Lower leg skin (tissue), 4 donors: ENCODE results near the gene FOXP3. TPM values are rescaled to one million over a fixed set of nuclear protein-coding genes. Genes with fewer than 3 reads are reported as not detected.

Source experiments
- DNase-seq, 2 donors: peaks; one replicate each; pipeline ENCODE4 v3.0.0-alpha.2; 2019; ENCODE audit warnings: low spot score in 2 of 2
- H3K4me3 ChIP-seq: fragments of 200-600 bp; sonication (generic); 2 replicates; pipeline ENCODE4 v1.5.1; 2017; ENCODE audit warnings: mild to moderate bottlenecking, low read depth; ENCODE audit not compliant: poor library complexity, severe bottlenecking
- POLR2A ChIP-seq, 2 donors: fragments of 450-650 bp; IDR thresholded peaks; one replicate each; pipeline ENCODE4 v1.6.1; 2016 to 2017; ENCODE audit warnings: antibody characterized with exemption in 2 of 2, mild to moderate bottlenecking in 1 of 2, moderate library complexity in 1 of 2
- WGBS, 2 donors: methylation state at CpG; one replicate each; pipeline ENCODE4 v1.1.5; 2018; 5-methylcytosine and 5-hydroxymethylcytosine counted together
- intact Hi-C: fragments of 100-400 bp; cut with DNase I; formaldehyde crosslinking; loops from one replicate; pipeline ENCODE4 v1.15.0; 2023; ENCODE audit warnings: low total_unique reads
- total RNA-seq, 4 donors: library from RNA; depleted of rRNA; stranded (reverse); fragments of >200 nt; gene quantifications; one replicate each; pipeline ENCODE4 v1.1.0, GENCODE V29; 2016
- TF ChIP-seq, protein P1 (sequence below), 3 donors: fragments of 450-650 bp; IDR thresholded peaks; one replicate each; pipeline ENCODE4 v1.5.1; 2016; ENCODE audit warnings: antibody characterized with exemption in 3 of 3, mild to moderate bottlenecking in 3 of 3, moderate library complexity in 2 of 3

The FOXP3 gene
- total RNA-seq, 4 donors from 2014 or later, result 0.69 to 1.1 (median 0.92) TPM

DNA sequence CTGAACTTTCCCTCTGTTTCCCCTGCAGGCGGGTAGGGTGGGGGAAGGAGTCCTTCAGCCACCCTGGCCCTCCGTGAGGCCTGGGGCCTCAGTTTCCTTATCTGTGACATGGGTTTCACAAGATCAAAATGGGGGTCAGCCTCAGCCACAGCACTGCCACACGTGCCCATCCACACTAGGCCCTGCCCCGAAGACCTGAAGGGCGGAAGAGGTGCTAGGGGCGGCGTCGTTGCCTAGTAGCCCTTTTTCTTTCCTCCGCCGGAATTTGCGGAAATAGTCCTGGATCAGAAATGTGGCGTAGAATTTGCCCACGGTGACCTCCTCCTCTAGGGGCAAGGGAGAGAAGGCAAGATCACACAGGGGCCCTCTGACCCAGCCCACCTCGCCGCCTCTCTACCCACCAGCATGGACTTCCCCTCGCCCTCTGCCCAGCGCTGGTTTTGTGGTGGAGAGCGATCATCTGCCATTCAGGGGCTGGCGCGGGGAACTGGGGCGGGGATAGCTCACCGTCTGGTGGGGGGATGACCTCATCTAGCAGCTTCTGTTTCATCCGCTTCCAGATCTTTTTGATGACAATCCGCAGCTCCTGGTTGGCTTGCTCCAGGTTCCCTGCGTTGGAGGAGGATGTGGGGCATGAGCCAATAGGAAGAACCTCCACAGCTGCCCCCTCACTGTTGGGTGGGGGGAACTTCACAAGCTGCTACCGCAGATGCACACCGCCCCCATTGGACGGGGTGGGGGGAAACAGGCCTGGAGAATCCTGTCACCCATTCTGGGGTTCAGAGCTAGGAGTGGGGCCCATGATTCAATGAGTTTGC, 54.9 kb downstream of the FOXP3 start:
- H3K4me3 ChIP-seq, result no peak overlapping the region
- TF ChIP-seq, protein P1, sequence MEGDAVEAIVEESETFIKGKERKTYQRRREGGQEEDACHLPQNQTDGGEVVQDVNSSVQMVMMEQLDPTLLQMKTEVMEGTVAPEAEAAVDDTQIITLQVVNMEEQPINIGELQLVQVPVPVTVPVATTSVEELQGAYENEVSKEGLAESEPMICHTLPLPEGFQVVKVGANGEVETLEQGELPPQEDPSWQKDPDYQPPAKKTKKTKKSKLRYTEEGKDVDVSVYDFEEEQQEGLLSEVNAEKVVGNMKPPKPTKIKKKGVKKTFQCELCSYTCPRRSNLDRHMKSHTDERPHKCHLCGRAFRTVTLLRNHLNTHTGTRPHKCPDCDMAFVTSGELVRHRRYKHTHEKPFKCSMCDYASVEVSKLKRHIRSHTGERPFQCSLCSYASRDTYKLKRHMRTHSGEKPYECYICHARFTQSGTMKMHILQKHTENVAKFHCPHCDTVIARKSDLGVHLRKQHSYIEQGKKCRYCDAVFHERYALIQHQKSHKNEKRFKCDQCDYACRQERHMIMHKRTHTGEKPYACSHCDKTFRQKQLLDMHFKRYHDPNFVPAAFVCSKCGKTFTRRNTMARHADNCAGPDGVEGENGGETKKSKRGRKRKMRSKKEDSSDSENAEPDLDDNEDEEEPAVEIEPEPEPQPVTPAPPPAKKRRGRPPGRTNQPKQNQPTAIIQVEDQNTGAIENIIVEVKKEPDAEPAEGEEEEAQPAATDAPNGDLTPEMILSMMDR (IDR thresholded peaks at IDR 0.05), result no peak
- no peak for TF ChIP-seq POLR2A (IDR thresholded peaks at IDR 0.05)
- WGBS, 2 donors, result 44 to 72% methylated on average over 2 to 28 of the region's 28 CpGs
- DNase-seq, result no peak
- intact Hi-C loops, result no loop called here

DNA sequence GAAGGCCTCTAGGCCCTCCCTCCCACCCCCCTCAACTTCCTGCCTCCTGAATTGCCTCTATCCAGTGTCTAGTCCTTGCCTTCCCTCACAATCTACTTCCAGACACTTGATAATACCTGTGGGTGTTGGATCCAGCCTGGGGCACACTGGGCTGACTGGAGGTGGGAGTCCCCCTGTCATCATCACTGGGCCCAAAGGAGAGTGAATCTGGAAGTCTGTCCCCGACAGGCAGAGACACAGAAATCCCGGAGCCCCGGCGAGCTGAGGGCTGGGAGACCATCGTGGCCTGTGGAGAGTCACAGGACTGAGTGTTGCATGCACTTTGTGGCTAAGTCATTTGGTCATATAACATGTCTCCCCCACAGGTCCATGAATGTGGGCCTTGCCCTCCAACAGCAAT, 56.1 kb downstream of the FOXP3 start:
- TF ChIP-seq, protein P1 (IDR thresholded peaks at IDR 0.05), result no peak
- no peak for TF ChIP-seq POLR2A (IDR thresholded peaks at IDR 0.05)
- no peak for DNase-seq
- H3K4me3 ChIP-seq, result no peak overlapping the region
- WGBS, 2 donors, result 94 to 97% methylated on average over 5 of the region's 5 CpGs
- intact Hi-C loops, result no loop called here

DNA sequence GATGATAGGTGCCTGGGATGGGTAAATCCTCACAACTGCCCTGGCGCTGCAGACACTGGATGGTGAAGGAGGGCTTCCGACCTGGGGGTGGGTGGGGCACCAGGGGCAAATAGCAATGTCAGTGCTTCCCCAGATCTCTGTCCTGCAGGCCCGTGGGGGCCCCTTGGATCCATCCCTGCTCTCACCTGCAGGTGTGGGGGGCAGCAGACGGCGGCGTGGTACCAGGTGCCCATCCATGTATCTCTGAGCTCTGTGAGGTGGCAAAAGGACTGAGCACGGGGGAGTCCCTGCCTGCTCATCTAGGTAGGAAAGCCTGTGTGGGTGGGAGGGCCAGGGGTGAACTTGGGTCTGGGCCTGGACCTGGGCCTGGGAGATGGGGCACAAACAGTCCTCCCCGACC, 58.0 kb downstream of the FOXP3 start:
- WGBS, 2 donors, result 84% methylated on average over 8 of the region's 8 CpGs; no CpG with 5 or more reads in 1 of the 2 donors
- intact Hi-C loops, result no loop called here
- H3K4me3 ChIP-seq, result no peak overlapping the region
- no peak for DNase-seq
- TF ChIP-seq, protein P1 (IDR thresholded peaks at IDR 0.05), result no peak
- no peak for TF ChIP-seq POLR2A (IDR thresholded peaks at IDR 0.05)

DNA sequence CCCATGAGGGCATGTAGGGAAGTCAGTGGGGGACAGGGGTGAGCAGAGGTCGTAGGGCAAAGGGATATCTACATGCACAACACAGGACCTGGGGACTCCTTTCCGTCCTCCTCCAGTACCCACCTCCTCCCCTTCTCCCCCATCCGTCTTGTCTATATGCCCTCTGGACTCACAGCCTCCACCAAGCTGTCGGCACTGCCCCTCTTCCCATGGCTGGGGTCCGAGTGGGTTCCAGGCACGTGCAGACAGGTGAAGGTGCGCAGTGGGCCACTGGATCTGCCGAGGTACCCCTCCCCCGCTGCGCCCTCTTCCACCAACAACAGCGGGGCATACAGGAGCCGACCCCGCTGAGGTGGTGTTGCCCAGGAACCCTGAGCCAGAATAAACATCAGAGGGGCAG, 59.1 kb downstream of the FOXP3 start:
- no peak overlapping the region for H3K4me3 ChIP-seq
- WGBS, 2 donors, result 75 to 80% methylated on average over 11 to 13 of the region's 13 CpGs
- intact Hi-C loops, result no loop called here
- TF ChIP-seq, protein P1 (IDR thresholded peaks at IDR 0.05), result no peak
- no peak for TF ChIP-seq POLR2A (IDR thresholded peaks at IDR 0.05)
- no peak for DNase-seq

DNA sequence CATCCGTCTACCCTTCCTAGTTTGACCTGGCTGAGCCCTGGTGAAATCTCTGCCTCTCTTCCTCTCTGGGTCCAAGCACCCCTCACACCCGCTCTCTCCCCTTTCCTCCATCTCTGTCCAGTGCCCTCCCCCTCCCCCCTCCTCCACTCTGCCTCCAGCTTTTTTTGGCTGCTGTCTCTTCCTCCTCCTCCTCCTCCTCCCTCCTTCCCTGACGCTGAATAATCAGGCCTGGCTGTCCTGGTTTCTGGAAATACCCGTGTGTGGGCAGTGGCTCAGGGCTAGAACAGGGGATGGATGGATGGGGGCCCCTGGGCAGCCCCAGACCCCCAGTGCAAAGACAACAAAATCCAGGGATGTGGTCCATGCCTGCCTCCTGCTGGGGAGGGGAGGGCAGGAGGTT, 59.8 kb downstream of the FOXP3 start:
- DNase-seq, result no peak
- 39 to 40% methylated on average over 4 of the region's 4 CpGs for WGBS, 2 donors
- intact Hi-C loops, result no loop called here
- no peak for TF ChIP-seq POLR2A (IDR thresholded peaks at IDR 0.05)
- TF ChIP-seq, protein P1 (IDR thresholded peaks at IDR 0.05), result no peak
- H3K4me3 ChIP-seq, result no peak overlapping the region
